Measurements from ENCODE around the gene ARHGAP32.

DNA sequence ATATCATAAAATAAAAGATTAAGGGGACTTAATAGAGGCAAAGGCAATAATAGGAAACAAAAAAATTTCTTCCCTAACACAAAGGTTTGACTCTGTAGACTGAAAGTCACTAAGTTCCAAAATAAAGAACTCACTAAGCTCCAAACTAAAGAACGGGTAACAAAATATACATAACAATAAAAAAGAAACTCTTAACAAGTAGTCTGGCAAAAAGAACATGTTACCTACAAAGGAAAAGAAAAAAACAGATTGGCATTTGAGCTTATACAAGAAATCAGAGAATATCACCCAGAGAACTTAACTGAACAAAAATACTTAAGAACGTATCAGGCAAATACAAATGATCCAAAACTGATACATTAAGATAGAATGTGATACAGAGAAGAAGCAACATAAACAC, 7.5 kb downstream of the ARHGAP32 start:
- TF ChIP-seq POLR2AphosphoS5 (IDR thresholded peaks at IDR 0.05): no peak
- TF ChIP-seq POLR2A (IDR thresholded peaks at IDR 0.05): no peak

Data from spleen (tissue), 3 donors.